ENCODE results near the gene MED28. TPM values are rescaled to one million over a fixed set of nuclear protein-coding genes. Genes with fewer than 3 reads are reported as not detected.
"Not testable (repeated sequence)": the region's sequence is repeated elsewhere in the genome, so short reads cannot be mapped to it uniquely, and the experiment has no call there.

MED28 gene, protein sequence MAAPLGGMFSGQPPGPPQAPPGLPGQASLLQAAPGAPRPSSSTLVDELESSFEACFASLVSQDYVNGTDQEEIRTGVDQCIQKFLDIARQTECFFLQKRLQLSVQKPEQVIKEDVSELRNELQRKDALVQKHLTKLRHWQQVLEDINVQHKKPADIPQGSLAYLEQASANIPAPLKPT
- 10 to 100 TPM; 53.7 to 53.8 TPM for total RNA-seq

DNA sequence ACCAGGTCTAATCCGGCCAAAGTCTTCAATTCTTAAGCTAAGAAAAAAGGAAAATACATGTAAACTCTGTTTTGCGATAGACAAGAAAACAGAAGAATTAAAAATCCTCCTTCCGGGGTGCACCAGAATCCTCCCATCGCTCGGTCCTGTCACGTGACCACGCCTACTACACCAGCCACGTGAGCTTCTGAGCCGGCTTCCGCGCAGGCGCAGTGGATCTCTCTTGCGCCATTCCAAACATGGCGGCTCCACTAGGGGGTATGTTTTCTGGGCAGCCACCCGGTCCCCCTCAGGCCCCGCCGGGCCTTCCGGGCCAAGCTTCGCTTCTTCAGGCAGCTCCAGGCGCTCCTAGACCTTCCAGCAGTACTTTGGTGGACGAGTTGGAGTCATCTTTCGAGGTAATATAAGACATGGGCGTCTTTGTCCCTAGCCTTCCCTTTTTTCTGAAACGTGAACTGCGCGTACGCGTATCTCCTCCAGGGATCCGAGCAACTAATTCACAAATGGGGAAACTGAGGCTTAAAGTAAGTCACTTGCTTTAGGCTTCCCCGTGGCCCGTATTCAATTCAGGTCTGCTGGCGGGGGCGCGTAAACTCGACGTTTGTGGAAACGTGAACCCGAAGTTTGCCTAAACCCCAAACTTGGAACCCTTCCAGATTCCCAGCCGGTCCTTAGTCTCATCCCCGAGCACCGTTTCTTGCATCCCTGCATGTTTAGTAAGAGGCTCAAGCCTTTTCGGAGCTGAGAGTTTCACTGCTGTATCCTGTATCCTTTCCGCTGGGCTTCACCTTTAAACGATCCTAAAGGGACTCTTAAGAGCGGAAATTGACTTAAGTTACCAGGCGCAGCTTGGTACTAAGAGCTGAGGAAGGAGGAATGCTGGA, at the start of gene MED28:
Gene MED28, plus strand, starts transcription at position 226 of the 884 bp plus-strand sequence. Its CDS starts 14 bp downstream, at position 240.
- DNase-seq = peak; percentile 97
- CTCF ChIA-PET = interaction anchor here (0.8 to 1.8 kb wide), 6 partner anchors 15 to 66 kb away, joined by 3 to 8 read pairs (median 3); no protein-coding TSS in a partner anchor
- no peaks in the 10 kb centered on the region for H3K27me3 Mint-ChIP-seq
- no peaks in the 10 kb centered on the region for H3K9me3 Mint-ChIP-seq
- H3K4me1 Mint-ChIP-seq = peaks cover 42% of the 10 kb centered on the region
- H3K4me3 Mint-ChIP-seq = peak within 1 kb of the TSS; percentile 92
- H3K36me3 Mint-ChIP-seq (ENCODE audit: low read depth) = peaks cover 18% of the 10 kb centered on the region
- H3K27ac Mint-ChIP-seq = peak within 1 kb of the TSS; percentile 95
- POLR2A ChIA-PET = interaction anchor here (1.1 to 2.6 kb wide), 3 partner anchors 37 to 196 kb away, joined by 3 to 15 read pairs (median 4); partner anchors contain the start of genes DCAF16, LAP3 and NCAPG

DNA sequence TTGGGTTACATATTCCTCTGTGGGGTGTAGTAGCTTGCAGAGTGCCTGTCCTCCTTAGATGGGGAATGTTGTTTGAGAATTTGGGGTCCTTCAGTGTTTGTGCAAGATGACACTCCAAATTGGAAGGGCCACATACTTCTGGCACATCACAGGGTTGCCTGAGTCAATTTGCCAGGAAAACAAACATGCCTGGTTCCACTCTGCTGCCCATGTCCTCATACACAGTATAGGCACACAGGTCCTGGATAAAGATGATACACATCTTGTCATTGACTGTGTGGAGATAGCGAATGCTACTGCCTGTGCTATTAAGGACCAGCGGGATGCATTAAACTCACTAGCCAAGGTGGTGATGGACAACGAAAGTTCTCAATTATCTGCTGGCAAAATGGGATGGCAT, 48.6 kb upstream of the MED28 start:
- Mint-ChIP-seq H3K27ac (no peak overlapping the region), H3K27me3 (no peaks in the 10 kb centered on the region), H3K4me3 (no peak overlapping the region), H3K4me1 (no peaks in the 10 kb centered on the region), H3K36me3 (ENCODE audit: low read depth) (no peaks in the 10 kb centered on the region), H3K9me3 (no peaks in the 10 kb centered on the region)
- no peak for DNase-seq
- ChIA-PET POLR2A (no interaction called here), CTCF (no interaction called here)

DNA sequence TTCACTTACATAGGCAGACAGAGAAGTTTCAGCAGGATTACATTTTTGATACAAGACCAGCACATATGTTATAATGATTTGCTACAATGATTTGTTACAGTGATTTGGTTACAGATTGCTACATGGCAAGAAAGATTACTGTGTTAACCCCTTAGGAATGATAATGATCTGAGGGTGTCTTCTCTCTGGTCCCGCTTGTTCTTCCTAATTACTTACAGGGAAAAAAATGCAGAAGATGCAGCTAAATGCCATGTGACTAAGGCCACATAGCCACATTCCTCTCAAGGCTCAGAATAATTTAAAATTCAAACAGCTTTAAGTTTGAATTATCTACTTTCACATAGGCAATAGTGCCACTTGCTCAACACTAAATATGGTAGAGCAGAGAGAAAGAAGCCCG, 47.2 kb upstream of the MED28 start:
- H3K36me3 Mint-ChIP-seq (ENCODE audit: low read depth) = no peaks in the 10 kb centered on the region
- ChIA-PET POLR2A (interaction anchor here (1.2 kb wide), 1 partner anchor 48 kb away, joined by 3 read pairs; the partner anchor contains the start of gene MED28), CTCF (interaction anchor here (0.6 kb wide), 1 partner anchor 454 kb away, joined by 3 read pairs; the partner anchor contains the start of gene LCORL)
- H3K27ac Mint-ChIP-seq = no peak overlapping the region
- H3K4me3 Mint-ChIP-seq = no peak overlapping the region
- H3K27me3 Mint-ChIP-seq = no peaks in the 10 kb centered on the region
- no peaks in the 10 kb centered on the region for H3K9me3 Mint-ChIP-seq
- H3K4me1 Mint-ChIP-seq = no peaks in the 10 kb centered on the region
- DNase-seq = no peak

DNA sequence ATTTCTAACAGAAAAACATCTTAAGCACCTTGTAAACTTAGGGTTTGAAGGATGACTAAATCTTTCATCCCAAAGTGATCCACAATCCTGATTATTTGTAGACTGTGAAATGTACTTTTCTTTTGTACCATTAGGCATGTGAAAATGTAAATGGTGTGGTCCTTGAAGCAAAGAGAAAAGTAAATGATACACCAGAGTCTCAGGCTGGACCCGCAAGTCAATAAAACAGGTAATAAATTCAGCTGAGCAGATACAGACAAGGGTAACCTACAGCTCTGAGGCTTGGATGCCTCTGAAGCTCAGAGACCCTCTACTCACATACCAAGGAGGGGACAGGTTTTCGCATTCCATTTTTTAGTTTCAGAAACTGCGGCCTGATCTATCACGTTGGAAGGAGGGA, 40.2 kb upstream of the MED28 start:
- H3K9me3 Mint-ChIP-seq = no peaks in the 10 kb centered on the region
- CTCF ChIA-PET = interaction anchor here (1.0 to 1.3 kb wide), 2 partner anchors 15 to 25 kb away, joined by 3 to 4 read pairs; no protein-coding TSS in a partner anchor
- no peak for DNase-seq
- H3K4me3 Mint-ChIP-seq = no peak overlapping the region
- peak overlapping the region; percentile 62 for H3K27ac Mint-ChIP-seq
- H3K36me3 Mint-ChIP-seq (ENCODE audit: low read depth) = peaks cover 12% of the 10 kb centered on the region
- peaks cover 19% of the 10 kb centered on the region for H3K4me1 Mint-ChIP-seq
- no peaks in the 10 kb centered on the region for H3K27me3 Mint-ChIP-seq
- POLR2A ChIA-PET = interaction anchor here (0.6 kb wide), 1 partner anchor 228 kb away, joined by 4 read pairs; no protein-coding TSS in a partner anchor

DNA sequence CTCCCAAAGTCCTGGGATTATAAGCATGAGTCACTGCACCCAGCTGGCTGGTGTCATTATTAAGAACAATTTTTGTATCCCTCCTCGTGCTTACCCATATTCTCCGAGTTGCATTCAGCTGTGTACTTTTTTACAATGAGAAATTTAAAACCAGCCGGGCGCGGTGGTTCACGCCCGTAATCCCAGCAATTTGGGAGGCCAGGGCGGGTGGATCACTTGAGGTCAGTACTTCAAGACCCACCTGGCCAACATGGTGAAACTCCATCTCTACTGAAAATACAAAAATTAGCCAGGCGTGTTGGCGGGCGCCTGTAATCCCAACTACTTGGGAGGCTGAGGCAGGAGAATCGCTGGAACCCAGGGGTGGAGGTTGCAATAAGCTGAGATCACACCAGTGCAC, 39.3 kb upstream of the MED28 start:
- H3K9me3 Mint-ChIP-seq, CTCF ChIA-PET, H3K4me3 Mint-ChIP-seq, POLR2A ChIA-PET, DNase-seq, H3K27me3 Mint-ChIP-seq: not testable (repeated sequence)
- Mint-ChIP-seq H3K36me3 (ENCODE audit: low read depth) (peaks cover 20% of the 10 kb centered on the region), H3K27ac (peak overlapping the region; percentile 25), H3K4me1 (peaks cover 28% of the 10 kb centered on the region)

DNA sequence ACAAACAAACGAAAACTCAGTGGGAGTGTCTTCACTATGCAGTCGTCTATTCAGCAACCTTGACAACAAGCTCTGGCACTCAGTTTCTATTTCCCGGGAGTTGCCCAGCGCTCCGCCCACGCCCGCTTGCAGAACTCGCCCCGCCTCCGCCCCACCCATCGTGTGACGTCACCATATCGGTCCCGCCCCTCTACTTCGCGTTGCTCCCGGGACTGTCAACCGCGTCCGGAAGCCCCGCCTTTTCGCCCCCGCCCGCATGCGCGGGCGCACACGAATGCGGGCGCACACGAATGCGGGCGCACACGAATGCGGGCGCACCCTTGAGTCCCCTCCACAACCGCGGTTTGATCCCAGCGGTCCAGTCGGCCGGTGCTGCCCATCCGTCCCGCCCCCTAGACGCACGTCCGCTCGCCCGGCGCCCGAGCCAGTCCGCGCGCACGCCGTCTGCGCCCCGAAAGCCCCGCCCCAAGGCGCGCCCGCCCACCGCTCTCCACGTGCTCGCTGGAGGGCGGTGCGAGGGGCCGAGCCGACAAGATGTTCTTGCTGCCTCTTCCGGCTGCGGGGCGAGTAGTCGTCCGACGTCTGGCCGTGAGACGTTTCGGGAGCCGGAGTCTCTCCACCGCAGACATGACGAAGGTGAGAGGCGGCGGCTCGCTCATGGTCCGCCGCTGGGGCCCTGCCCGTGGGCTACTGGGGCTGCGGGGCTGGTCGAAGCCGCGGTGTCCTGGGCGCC, 37.3 kb upstream of the MED28 start, which contains the start of gene LAP3:
Gene LAP3, plus strand, starts transcription at position 267 of the 733 bp plus-strand sequence. Its CDS starts 268 bp downstream, at position 535.
- Mint-ChIP-seq H3K36me3 (ENCODE audit: low read depth) (peaks cover 36% of the 10 kb centered on the region), H3K9me3 (no peaks in the 10 kb centered on the region), H3K27ac (peak within 1 kb of the TSS; percentile 99), H3K4me3 (peak within 1 kb of the TSS; percentile 86), H3K4me1 (peaks cover 43% of the 10 kb centered on the region), H3K27me3 (no peaks in the 10 kb centered on the region)
- peak; percentile 98 for DNase-seq
- ChIA-PET CTCF (interaction anchor here (1.2 kb wide), 2 partner anchors 28 to 233 kb away, joined by 3 to 4 read pairs; partner anchors contain the start of gene DCAF16), POLR2A (interaction anchor here (0.7 to 2.4 kb wide), 3 partner anchors 37 to 233 kb away, joined by 9 to 15 read pairs (median 10); partner anchors contain the start of genes DCAF16, MED28 and NCAPG)

DNA sequence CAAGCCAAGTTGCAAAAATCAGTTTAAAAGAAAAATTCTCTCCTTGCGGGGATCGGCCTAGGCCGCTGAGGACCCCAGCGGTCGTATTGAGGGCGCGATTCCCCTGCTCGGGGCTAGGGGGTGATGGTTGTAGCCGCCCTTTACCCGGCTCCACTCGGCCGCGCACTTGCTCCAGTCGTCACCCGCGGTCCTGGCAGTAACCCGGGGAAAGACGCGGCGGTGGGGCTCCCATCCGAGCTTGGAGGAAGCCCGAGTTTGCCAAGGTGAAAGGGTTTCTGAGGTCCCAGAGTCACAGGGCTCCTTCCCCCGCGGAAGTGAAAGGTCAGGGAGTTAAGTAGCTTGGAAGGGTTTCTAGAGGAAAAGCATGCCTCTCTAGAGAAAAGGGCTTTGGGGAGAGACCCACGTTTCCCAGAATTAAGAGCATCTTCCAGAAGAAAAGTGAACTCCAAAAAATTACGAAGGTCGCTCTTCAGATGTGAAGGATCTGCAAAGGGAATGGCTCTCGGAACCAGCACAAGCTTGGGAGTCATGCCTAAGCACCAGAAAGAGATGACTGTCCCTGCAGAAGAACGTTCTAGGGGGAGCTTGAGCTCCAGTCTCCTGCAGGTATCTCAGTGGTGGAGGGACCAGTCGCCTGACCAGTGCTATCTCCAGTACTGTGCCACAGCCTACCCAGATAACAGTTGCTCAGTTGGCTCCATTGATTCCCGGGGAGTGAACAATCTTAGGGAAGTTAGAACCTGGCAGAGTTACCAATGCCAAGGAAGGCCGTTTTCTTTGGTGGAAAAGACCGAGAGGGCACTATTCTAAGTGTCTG, 36.6 kb upstream of the MED28 start:
- H3K9me3 Mint-ChIP-seq = no peaks in the 10 kb centered on the region
- H3K27me3 Mint-ChIP-seq = no peaks in the 10 kb centered on the region
- H3K36me3 Mint-ChIP-seq (ENCODE audit: low read depth) = peaks cover 41% of the 10 kb centered on the region
- DNase-seq = peak; percentile 40
- ChIA-PET CTCF (interaction anchor here (1.0 to 1.3 kb wide), 4 partner anchors 17 to 243 kb away, joined by 3 to 6 read pairs (median 4); partner anchors contain the start of gene MED28), POLR2A (interaction anchor here (2.4 kb wide), 1 partner anchor 37 kb away, joined by 15 read pairs; the partner anchor contains the start of gene MED28)
- H3K4me1 Mint-ChIP-seq = peaks cover 46% of the 10 kb centered on the region
- peak overlapping the region; percentile 86 for H3K4me3 Mint-ChIP-seq
- peak overlapping the region; percentile 99 for H3K27ac Mint-ChIP-seq

DNA sequence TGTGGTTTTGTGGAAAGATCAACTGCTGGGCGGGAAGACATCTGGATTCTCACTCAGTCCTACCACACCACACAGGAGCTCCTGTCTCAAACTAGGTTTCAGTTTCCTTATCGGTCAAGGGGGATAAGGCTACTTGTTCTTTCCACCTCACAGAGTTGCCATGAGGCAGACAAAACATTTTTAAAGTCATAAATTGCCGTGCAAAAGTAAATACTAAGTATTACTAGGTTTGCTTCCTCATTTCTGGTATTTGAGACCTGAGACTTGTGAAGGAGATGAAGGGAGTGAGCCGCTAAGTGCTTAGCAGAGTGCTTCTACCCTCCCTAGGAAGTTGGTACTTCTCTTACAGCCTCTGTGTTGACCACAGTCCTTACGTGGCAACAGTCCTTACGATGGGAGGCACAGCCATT, 36.0 kb upstream of the MED28 start:
- no peaks in the 10 kb centered on the region for H3K27me3 Mint-ChIP-seq
- no peaks in the 10 kb centered on the region for H3K9me3 Mint-ChIP-seq
- H3K4me1 Mint-ChIP-seq = peaks cover 48% of the 10 kb centered on the region
- peak overlapping the region; percentile 86 for H3K4me3 Mint-ChIP-seq
- CTCF ChIA-PET = interaction anchor here (0.6 to 1.3 kb wide), 5 partner anchors 16 to 243 kb away, joined by 3 to 6 read pairs (median 3); partner anchors contain the start of gene MED28
- POLR2A ChIA-PET = interaction anchor here (2.4 kb wide), 1 partner anchor 36 kb away, joined by 15 read pairs; the partner anchor contains the start of gene MED28
- DNase-seq = peak; percentile 26
- H3K36me3 Mint-ChIP-seq (ENCODE audit: low read depth) = peaks cover 46% of the 10 kb centered on the region
- H3K27ac Mint-ChIP-seq = peak overlapping the region; percentile 99

DNA sequence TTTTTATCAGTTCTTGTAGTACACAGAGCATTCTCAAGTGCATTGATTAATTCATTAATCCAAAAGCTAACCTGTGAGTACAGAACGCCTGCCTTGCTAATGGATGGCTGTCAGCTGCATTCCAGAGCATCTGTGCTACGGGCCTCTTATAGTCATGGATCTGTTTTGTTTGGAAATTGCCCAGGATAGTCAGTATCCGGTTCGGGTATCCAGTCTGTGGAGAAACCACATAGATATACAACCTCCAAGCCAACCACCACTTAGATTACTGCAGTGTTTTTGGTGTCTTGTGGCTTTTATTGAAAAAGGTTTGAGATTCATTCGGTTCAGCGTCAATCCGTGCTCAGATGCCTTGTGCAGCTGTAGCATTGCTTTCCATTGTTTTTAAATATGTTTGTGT, 33.5 kb upstream of the MED28 start:
- Mint-ChIP-seq H3K9me3 (no peaks in the 10 kb centered on the region), H3K4me3 (no peak overlapping the region), H3K4me1 (peaks cover 46% of the 10 kb centered on the region), H3K36me3 (ENCODE audit: low read depth) (peaks cover 69% of the 10 kb centered on the region), H3K27ac (peak overlapping the region; percentile 46), H3K27me3 (no peaks in the 10 kb centered on the region)
- POLR2A ChIA-PET = no interaction called here
- DNase-seq = no peak
- CTCF ChIA-PET = no interaction called here

DNA sequence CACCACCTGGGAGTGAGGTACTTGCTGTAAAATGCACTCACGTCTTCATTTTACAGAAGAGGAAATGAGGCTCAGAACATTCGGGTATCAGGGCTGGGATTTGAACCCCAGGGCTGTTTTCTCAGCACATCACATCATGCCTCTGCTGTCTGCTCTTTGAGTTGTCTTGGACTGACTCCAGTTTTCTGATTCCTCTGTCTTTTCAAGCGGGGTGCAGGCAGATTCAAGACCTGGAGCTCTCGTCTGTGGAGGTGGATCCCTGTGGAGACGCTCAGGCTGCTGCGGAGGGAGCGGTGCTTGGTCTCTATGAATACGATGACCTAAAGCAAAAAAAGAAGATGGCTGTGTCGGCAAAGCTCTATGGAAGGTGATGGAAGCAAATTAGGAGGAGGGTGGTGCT, 31.2 kb upstream of the MED28 start:
- H3K4me1 Mint-ChIP-seq = peaks cover 42% of the 10 kb centered on the region
- H3K27me3 Mint-ChIP-seq = no peaks in the 10 kb centered on the region
- no peak overlapping the region for H3K27ac Mint-ChIP-seq
- POLR2A ChIA-PET = no interaction called here
- peaks cover 81% of the 10 kb centered on the region for H3K36me3 Mint-ChIP-seq (ENCODE audit: low read depth)
- CTCF ChIA-PET = interaction anchor here (0.9 to 1.8 kb wide), 3 partner anchors 12 to 26 kb away, joined by 3 to 4 read pairs (median 3); no protein-coding TSS in a partner anchor
- no peak for DNase-seq
- H3K4me3 Mint-ChIP-seq = no peak overlapping the region
- H3K9me3 Mint-ChIP-seq = no peaks in the 10 kb centered on the region

DNA sequence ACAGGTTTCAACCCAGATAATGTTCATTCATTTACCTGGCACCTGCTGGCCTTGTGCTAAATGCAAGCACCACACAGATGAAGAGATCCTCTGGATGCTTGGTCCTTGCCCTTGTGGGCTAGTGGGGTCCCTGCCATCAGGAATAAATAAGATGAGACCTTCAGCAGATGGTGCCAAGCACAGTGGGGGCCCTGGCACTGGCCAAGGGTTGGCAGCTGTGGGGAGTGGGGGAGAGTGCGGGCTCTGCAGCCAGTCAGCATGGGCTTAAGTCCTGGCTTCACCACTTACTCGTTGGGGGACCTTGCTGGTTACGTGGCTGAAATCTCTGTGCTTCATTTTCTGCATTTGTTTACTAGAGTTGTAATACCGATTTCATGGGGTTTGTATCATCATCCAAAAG, 30.5 kb upstream of the MED28 start:
- ChIA-PET CTCF (interaction anchor here (0.6 to 1.8 kb wide), 4 partner anchors 11 to 1889 kb away, joined by 3 to 4 read pairs (median 3); no protein-coding TSS in a partner anchor), POLR2A (no interaction called here)
- H3K4me3 Mint-ChIP-seq = no peak overlapping the region
- no peak for DNase-seq
- H3K27ac Mint-ChIP-seq = no peak overlapping the region
- peaks cover 79% of the 10 kb centered on the region for H3K36me3 Mint-ChIP-seq (ENCODE audit: low read depth)
- H3K4me1 Mint-ChIP-seq = peaks cover 38% of the 10 kb centered on the region
- no peaks in the 10 kb centered on the region for H3K9me3 Mint-ChIP-seq
- H3K27me3 Mint-ChIP-seq = no peaks in the 10 kb centered on the region
